Psoas muscle (tissue), 8 donors: ENCODE measurements around the gene RGL2. TPM values are rescaled to one million over a fixed set of nuclear protein-coding genes. Genes with fewer than 3 reads are reported as not detected.
A peak's percentile ranks its signal among the peaks of the same experiment; 100 is the strongest.

Experiments
- ATAC-seq, 4 donors: fragments of 200-7000 bp; cut with Tn5 transposase; one replicate each; pipeline ENCODE4 v1.9.1; 2020; ENCODE audit warnings: moderate library complexity in 3 of 4, mild to moderate bottlenecking in 2 of 4
- DNase-seq, 2 donors: peaks; one replicate each; pipeline ENCODE4 v3.0.0-alpha.2; 2020
- H3K27ac ChIP-seq: fragments of 200-600 bp; one replicate; pipeline ENCODE4 v1.8.0; 2022
- H3K27me3 ChIP-seq, 3 donors: fragments of 200-600 bp in 1 of 3; one replicate each; pipeline versions ENCODE4 v1.6.1 to v1.8.0; 2013 to 2022; ENCODE audit warnings: low read length in 2 of 3, mild to moderate bottlenecking in 2 of 3, moderate library complexity in 1 of 3; ENCODE audit not compliant: insufficient read depth in 3 of 3
- H3K36me3 ChIP-seq, 2 donors: fragments of 200-600 bp in 1 of 2; one replicate each; pipeline versions ENCODE4 v1.6.1 to v1.8.0; 2013 to 2022; ENCODE audit warnings: low read depth in 1 of 2, mild to moderate bottlenecking in 1 of 2, moderate library complexity in 1 of 2; ENCODE audit not compliant: insufficient read depth in 1 of 2
- H3K4me1 ChIP-seq: fragments of 200-600 bp; one replicate; pipeline ENCODE4 v1.8.0; 2022
- H3K4me3 ChIP-seq: fragments of 200-600 bp; one replicate; pipeline ENCODE4 v1.8.0; 2022; ENCODE audit warnings: mild to moderate bottlenecking
- H3K9me3 ChIP-seq: fragments of 200-600 bp; one replicate; pipeline ENCODE4 v1.8.0; 2022
- WGBS, 3 donors: extraction: QIAGEN DNeasy Blood & Tissue Kit; methylation state at CpG; one replicate each; pipeline versions ENCODE4 v1.1.6 to v1.1.7; 2013; 5-methylcytosine and 5-hydroxymethylcytosine counted together
- intact Hi-C, 2 donors: fragments of 100-400 bp; cut with DNase I; formaldehyde crosslinking; loops; one replicate each; pipeline versions ENCODE4 v1.11.0 to v1.14.2; 2022
- polyA plus RNA-seq, 3 donors: library from polyadenylated mRNA; stranded (reverse); fragments of 200-250 nt; gene quantifications; one replicate each; pipeline ENCODE4 v1.2.3, GENCODE V29; 2013
- total RNA-seq, 4 donors: library from RNA; stranded (reverse); fragmentation: NEBNext Ultra II Directional in 2 of 4; extraction: Animal tissue kit (Norgen Biotek cat#: 25700) in 2 of 4; gene quantifications; one replicate each; pipeline versions ENCODE4 v1.2.1 to v1.2.4, GENCODE V29; 2021 to 2023
- TF ChIP-seq, protein P1 (sequence below): fragments of 200-600 bp; IDR thresholded peaks from one replicate; pipeline ENCODE4 v1.8.0; 2022; ENCODE audit warnings: antibody characterized with exemption
- donor health status: healthy with polysubstance abuse.
- donor health status: DM: no; HTN: no; CAD: no; lungs with moderate emphysema.
- donor health status: Bipolar disorder and iron deficiency.
- donor health status: healthy.
- donor health status: DM: yes; HTN: yes; CAD: no.
- donor health status: DM: no; HTN: no; CAD: no.
- donor health status: DM: no; HTN: no; CAD: no.
- donor health status: DM: yes; HTN: yes; CAD: no.

The RGL2 gene
- total and polyA plus RNA-seq, 7 donors = 30.5 to 66.1 (median 52.1) TPM

DNA sequence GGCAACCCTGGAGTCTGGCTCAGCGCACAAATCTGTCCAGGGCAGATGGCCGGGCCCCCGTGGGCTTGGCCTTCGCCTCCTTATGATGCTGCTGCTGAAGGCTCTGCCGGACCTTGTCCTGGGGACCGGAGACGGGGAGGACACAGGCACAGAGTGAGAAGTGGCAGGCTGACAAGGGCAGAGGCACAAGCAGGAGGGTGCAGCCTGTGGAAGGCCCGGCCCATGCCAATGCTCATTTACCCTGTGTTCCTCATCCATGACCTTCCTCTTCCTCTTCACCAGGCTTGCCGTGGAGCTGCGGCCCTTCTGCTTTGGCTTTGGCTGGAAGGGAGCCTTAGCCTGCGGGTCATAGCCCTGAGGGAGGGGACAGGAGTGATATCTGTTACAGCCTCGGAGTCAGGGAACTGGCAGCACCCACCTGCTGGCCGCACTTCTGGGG, 19.5 kb downstream of the RGL2 start:
- Histone ChIP-seq H3K4me3 (no peak overlapping the region), H3K27ac (peak overlapping the region; percentile 23), H3K4me1 (peaks cover 22% of the 10 kb centered on the region), H3K9me3 (no peaks in the 10 kb centered on the region), H3K27me3 (no peaks in the 10 kb centered on the region), H3K36me3 (peaks cover 6 to 84% of the 10 kb centered on the region in 2 donors)
- TF ChIP-seq, protein P1, sequence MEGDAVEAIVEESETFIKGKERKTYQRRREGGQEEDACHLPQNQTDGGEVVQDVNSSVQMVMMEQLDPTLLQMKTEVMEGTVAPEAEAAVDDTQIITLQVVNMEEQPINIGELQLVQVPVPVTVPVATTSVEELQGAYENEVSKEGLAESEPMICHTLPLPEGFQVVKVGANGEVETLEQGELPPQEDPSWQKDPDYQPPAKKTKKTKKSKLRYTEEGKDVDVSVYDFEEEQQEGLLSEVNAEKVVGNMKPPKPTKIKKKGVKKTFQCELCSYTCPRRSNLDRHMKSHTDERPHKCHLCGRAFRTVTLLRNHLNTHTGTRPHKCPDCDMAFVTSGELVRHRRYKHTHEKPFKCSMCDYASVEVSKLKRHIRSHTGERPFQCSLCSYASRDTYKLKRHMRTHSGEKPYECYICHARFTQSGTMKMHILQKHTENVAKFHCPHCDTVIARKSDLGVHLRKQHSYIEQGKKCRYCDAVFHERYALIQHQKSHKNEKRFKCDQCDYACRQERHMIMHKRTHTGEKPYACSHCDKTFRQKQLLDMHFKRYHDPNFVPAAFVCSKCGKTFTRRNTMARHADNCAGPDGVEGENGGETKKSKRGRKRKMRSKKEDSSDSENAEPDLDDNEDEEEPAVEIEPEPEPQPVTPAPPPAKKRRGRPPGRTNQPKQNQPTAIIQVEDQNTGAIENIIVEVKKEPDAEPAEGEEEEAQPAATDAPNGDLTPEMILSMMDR = no peak
- ATAC-seq (peak in 1 of 4 donors; percentile 3), DNase-seq (peak in 1 of 2 donors; percentile 52)
- 33 to 66% (median 50%) methylated on average over 13 of the region's 13 CpGs for WGBS, 3 donors
- intact Hi-C loops = loop anchor here in 1 of 2 donors (5.0 to 10.0 kb wide), 2 partner anchors 33 to 126 kb away; partner anchors contain the start of gene TAPBP

DNA sequence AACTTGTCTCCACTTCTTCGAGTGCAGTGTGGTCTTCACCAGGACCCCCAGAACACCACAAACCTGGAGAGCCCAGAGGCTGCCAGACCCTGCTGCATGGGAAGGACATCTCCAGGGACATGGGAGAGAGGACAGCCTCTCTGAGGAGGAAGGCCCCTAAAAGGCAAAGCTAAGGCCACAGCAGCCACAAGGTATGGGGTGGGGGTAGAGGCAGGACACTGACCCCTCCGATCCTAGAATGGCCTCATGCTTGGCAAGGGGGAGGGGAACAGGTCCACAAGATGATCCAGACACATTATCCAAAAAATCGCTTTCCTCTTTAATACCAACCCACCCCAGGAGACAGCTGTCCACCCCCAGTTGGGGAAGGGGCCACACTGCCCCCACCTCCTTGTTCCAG, 19.9 kb downstream of the RGL2 start:
- WGBS, 3 donors = 82 to 94% (median 89%) methylated on average over 3 of the region's 3 CpGs
- intact Hi-C loops = loop anchor here in 1 of 2 donors (5.0 to 10.0 kb wide), 2 partner anchors 33 to 126 kb away; partner anchors contain the start of gene TAPBP
- H3K27ac ChIP-seq = peak overlapping the region; percentile 23
- H3K4me3 ChIP-seq = no peak overlapping the region
- H3K4me1 ChIP-seq = peaks cover 27% of the 10 kb centered on the region
- no peaks in the 10 kb centered on the region for H3K27me3 ChIP-seq
- TF ChIP-seq, protein P1 = no peak
- DNase-seq = no peak
- no peak for ATAC-seq
- no peaks in the 10 kb centered on the region for H3K9me3 ChIP-seq
- peaks cover 6 to 84% of the 10 kb centered on the region in 2 donors for H3K36me3 ChIP-seq

DNA sequence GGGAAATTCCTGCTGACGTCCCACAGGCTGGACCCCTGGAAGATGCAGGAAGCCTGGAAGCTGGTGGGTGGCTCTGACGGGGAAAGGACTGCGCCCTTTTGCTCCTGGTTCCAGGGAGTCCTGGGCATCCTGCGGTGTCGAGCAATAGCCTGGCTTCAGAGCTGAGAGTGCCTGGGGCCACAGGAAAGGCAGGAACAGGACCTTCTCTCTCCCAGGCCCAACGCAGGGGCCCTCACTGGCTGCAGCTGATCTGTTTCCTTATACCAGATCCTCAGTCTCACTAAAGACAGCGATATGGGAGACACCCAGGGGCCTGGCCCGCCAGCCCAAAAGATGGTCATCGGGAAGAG, 20.4 kb downstream of the RGL2 start:
- ATAC-seq = no peak
- H3K36me3 ChIP-seq = peaks cover 6 to 84% of the 10 kb centered on the region in 2 donors
- peak overlapping the region; percentile 68 for H3K4me3 ChIP-seq
- no peak for DNase-seq
- TF ChIP-seq, protein P1 = no peak
- no peak overlapping the region for H3K27ac ChIP-seq
- H3K4me1 ChIP-seq = peaks cover 31% of the 10 kb centered on the region
- no peaks in the 10 kb centered on the region for H3K9me3 ChIP-seq
- WGBS, 3 donors = 78 to 83% (median 79%) methylated on average over 9 of the region's 9 CpGs
- H3K27me3 ChIP-seq = no peaks in the 10 kb centered on the region
- intact Hi-C loops = loop anchor here in 1 of 2 donors (5.0 to 10.0 kb wide), 2 partner anchors 34 to 126 kb away; partner anchors contain the start of gene TAPBP

DNA sequence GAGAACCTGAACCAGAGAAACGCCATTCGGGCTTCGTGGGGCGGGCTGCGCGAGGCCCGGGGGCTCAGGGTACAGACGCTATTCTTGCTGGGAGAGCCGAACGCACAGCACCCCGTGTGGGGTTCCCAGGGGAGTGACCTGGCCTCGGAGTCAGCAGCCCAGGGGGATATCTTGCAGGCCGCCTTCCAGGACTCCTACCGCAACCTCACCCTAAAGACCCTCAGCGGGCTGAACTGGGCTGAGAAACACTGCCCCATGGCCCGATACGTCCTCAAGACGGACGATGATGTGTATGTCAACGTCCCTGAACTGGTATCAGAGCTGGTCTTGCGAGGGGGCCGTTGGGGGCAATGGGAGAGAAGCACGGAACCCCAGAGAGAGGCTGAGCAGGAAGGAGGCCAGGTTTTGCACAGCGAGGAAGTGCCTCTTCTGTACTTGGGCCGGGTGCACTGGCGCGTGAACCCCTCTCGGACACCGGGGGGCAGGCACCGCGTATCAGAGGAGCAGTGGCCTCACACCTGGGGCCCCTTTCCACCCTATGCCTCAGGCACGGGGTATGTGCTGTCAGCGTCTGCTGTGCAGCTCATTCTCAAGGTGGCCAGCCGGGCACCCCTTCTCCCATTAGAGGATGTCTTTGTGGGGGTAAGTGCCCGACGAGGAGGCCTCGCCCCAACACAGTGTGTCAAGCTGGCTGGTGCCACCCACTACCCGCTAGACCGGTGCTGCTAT, 20.9 kb downstream of the RGL2 start:
- peak in 1 of 2 donors; percentile 55 for DNase-seq
- WGBS, 3 donors = 51 to 66% (median 60%) methylated on average over 39 of the region's 39 CpGs
- TF ChIP-seq, protein P1 = no peak
- Histone ChIP-seq H3K4me3 (peak overlapping the region; percentile 68), H3K27me3 (no peaks in the 10 kb centered on the region), H3K9me3 (no peaks in the 10 kb centered on the region), H3K4me1 (peaks cover 36% of the 10 kb centered on the region), H3K36me3 (peaks cover 6 to 83% of the 10 kb centered on the region in 2 donors), H3K27ac (peak overlapping the region; percentile 78)
- intact Hi-C loops = loop anchor here in 1 of 2 donors (5.0 to 10.0 kb wide), 2 partner anchors 34 to 127 kb away; partner anchors contain the start of gene TAPBP
- ATAC-seq = peak in 3 of 4 donors; percentile 6 to 13 (median 8)
